ENCODE data around the gene ADPRH. TPM values are rescaled to one million over a fixed set of nuclear protein-coding genes. Genes with fewer than 3 reads are reported as not detected.

Gene ADPRH
- total and polyA plus RNA-seq, 10 of the 15 experiments (the other 5 are each of a cell fraction or from before 2014, with no cell fraction given), result 2.3 to 32.6 (median 19.0) TPM

DNA sequence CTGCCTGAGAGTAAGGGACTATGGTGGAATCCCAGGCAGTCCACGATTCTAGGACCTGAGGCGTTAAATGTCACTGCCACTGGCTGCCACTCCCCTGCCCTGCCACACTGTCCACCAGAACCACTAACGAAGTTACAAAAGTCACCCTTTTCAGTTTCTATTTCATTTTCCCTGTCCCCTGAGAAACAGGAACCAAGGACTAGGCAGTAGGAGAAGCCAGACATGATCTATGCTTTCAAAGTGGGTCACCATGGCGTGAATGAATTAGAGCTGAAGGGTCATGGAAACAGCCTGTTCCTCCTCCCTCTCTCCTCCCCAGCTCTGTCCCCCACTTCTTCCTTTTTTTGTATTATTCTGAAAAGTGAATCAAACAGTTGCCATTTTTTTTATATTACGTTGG, 9.1 kb upstream of the ADPRH start (continued):
- no peak for TF ChIP-seq NFXL1 (IDR thresholded peaks at IDR 0.05; ENCODE audit: borderline replicate concordance)
- no peak for TF ChIP-seq ZNF24 (IDR thresholded peaks at IDR 0.05)
- TF ChIP-seq SPI1 (IDR thresholded peaks at IDR 0.05; ENCODE audit: borderline replicate concordance, insufficient read depth, low read depth, low read length), result 0 out of 2 replicates have a peak, but pooled peaks have one; percentile 7
- TF ChIP-seq SUZ12 (IDR thresholded peaks at IDR 0.05; ENCODE audit: unreplicated experiment), result no peak
- no peak for TF ChIP-seq TCF12 (IDR thresholded peaks at IDR 0.05; ENCODE audit: low read depth, low read length)
- no peak for TF ChIP-seq STAT1 (conservative IDR thresholded peaks at IDR 0.05)
- TF ChIP-seq MEF2B (IDR thresholded peaks at IDR 0.05; ENCODE audit: partially characterized antibody, poor library complexity, severe bottlenecking), result peak; percentile 65
- no peak for TF ChIP-seq CREM (IDR thresholded peaks at IDR 0.05; ENCODE audit: low read depth)
- TF ChIP-seq, protein P1, sequence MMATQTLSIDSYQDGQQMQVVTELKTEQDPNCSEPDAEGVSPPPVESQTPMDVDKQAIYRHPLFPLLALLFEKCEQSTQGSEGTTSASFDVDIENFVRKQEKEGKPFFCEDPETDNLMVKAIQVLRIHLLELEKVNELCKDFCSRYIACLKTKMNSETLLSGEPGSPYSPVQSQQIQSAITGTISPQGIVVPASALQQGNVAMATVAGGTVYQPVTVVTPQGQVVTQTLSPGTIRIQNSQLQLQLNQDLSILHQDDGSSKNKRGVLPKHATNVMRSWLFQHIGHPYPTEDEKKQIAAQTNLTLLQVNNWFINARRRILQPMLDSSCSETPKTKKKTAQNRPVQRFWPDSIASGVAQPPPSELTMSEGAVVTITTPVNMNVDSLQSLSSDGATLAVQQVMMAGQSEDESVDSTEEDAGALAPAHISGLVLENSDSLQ (IDR thresholded peaks at IDR 0.05), result peak; percentile 53; the same call in 1 of the 2 replicates
- no peak for TF ChIP-seq SUPT20H (IDR thresholded peaks at IDR 0.05; ENCODE audit: borderline replicate concordance, control insufficient read depth, low read depth, low read length)
- no peak for TF ChIP-seq RB1 (IDR thresholded peaks at IDR 0.05; ENCODE audit: borderline replicate concordance)
- TF ChIP-seq, protein P2, sequence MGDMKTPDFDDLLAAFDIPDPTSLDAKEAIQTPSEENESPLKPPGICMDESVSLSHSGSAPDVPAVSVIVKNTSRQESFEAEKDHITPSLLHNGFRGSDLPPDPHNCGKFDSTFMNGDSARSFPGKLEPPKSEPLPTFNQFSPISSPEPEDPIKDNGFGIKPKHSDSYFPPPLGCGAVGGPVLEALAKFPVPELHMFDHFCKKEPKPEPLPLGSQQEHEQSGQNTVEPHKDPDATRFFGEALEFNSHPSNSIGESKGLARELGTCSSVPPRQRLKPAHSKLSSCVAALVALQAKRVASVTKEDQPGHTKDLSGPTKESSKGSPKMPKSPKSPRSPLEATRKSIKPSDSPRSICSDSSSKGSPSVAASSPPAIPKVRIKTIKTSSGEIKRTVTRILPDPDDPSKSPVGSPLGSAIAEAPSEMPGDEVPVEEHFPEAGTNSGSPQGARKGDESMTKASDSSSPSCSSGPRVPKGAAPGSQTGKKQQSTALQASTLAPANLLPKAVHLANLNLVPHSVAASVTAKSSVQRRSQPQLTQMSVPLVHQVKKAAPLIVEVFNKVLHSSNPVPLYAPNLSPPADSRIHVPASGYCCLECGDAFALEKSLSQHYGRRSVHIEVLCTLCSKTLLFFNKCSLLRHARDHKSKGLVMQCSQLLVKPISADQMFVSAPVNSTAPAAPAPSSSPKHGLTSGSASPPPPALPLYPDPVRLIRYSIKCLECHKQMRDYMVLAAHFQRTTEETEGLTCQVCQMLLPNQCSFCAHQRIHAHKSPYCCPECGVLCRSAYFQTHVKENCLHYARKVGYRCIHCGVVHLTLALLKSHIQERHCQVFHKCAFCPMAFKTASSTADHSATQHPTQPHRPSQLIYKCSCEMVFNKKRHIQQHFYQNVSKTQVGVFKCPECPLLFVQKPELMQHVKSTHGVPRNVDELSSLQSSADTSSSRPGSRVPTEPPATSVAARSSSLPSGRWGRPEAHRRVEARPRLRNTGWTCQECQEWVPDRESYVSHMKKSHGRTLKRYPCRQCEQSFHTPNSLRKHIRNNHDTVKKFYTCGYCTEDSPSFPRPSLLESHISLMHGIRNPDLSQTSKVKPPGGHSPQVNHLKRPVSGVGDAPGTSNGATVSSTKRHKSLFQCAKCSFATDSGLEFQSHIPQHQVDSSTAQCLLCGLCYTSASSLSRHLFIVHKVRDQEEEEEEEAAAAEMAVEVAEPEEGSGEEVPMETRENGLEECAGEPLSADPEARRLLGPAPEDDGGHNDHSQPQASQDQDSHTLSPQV (IDR thresholded peaks at IDR 0.05), result no peak
- TF ChIP-seq ASH2L (IDR thresholded peaks at IDR 0.05; ENCODE audit: borderline replicate concordance, low read depth), result no peak
- TF ChIP-seq TCF3 (IDR thresholded peaks at IDR 0.05; ENCODE audit: borderline replicate concordance, insufficient read depth, low read depth, low read length), result no peak
- no peak for TF ChIP-seq NFIC (IDR thresholded peaks at IDR 0.05; ENCODE audit: low read depth, low read length)
- peak; percentile 26 for TF ChIP-seq SKIL (IDR thresholded peaks at IDR 0.05; ENCODE audit: low read depth, poor library complexity, severe bottlenecking)
- TF ChIP-seq MYC (IDR thresholded peaks at IDR 0.05; ENCODE audit: insufficient read depth, insufficient read length, insufficient replicate concordance, low read length, severe bottlenecking), result no peak
- no peak for TF ChIP-seq SMAD1 (IDR thresholded peaks at IDR 0.05; ENCODE audit: low read depth, partially characterized antibody)
- no peak for TF ChIP-seq SRF (IDR thresholded peaks at IDR 0.05; ENCODE audit: low read depth in 2 of 2, low read length in 2 of 2)
- TF ChIP-seq ZNF622 (IDR thresholded peaks at IDR 0.05), result no peak
- no peak for TF ChIP-seq ATF3 (IDR thresholded peaks at IDR 0.05; ENCODE audit: borderline replicate concordance, extremely low read depth, low read depth, low read length)
- TF ChIP-seq WRNIP1 (IDR thresholded peaks at IDR 0.05; ENCODE audit: borderline replicate concordance, low read depth, low read length), result no peak
- no peak for TF ChIP-seq FOS (IDR thresholded peaks at IDR 0.05; ENCODE audit: borderline replicate concordance, extremely low read depth, insufficient read length)
